HS-5 (cell line): ENCODE data around the gene NAV3.

Experiments used
- DNase-seq: peaks from one replicate; pipeline ENCODE4 v3.0.0-alpha.2; 2012; ENCODE audit warnings: low read depth

The NAV3 gene

DNA sequence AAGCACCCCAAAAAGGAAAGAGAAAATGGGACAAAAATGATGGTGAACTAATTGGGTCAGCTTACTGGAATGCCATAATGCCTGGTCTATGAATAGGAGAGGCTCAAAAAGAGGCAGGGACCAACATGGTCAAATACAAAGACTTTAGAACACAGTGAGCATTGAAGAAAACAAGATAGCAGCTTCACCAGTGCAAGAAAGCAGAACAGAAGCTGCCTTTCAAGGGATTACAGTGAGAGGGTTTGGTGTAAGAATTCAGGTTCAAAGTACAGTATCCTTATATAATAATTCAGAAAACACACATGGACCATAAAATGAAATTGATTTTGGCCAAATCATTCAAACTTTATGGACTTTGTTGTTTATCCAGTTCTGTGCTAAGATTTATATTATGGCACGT is 162.1 kb downstream of the NAV3 start:
- no peak for DNase-seq

DNA sequence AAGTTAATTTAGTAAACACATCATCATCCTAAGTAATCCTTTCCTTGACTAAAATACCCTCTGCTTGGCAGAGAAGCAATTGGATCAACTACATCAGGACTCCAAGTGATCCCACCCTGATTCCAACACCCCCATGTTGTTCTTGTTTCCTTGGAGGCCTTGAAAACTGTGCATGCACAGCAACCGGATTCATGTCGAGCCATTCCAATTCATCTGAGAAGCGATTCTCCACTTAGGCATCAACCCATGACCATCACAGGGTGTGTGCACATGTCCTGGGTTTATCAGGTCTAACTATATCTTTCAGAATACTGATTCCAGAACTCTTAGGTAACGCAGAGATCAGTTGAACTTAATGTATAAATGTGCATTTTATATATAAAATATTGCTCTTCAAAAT is 163.0 kb downstream of the NAV3 start:
- DNase-seq: no peak

DNA sequence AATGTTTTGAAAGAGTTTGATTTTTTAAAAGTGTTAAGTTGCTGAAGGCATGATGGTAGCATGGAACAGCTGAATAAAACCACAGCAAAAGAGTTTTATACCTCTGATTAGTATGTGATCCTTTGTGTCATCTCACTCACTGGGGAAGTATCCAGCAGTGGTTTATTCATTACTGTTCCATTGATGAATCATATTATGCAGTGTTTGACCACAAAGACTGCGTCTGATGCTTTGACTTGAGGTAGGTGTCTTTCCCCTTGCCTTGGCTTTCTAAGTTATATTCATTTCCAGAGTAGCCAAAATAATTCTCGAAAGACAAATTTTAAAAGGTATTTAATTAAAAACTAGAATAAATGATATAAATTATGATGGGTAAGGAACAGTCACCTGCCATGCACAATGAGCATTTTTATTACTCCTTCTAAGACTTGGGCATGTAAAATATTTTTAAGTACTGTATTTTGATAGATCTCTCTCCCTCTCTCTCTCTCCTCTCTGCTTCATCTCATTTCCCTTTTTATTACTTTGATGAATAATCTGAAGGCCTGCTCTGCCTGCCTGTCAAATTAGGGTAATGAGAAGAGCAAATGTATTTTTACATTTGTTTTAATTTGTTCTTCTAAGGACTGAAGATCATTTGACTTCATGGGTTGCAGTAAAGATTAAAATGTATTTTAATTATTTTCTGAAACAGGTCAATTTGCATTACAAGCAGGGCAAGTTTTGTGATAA is 164.9 kb downstream of the NAV3 start:
- peak; percentile 89 for DNase-seq

DNA sequence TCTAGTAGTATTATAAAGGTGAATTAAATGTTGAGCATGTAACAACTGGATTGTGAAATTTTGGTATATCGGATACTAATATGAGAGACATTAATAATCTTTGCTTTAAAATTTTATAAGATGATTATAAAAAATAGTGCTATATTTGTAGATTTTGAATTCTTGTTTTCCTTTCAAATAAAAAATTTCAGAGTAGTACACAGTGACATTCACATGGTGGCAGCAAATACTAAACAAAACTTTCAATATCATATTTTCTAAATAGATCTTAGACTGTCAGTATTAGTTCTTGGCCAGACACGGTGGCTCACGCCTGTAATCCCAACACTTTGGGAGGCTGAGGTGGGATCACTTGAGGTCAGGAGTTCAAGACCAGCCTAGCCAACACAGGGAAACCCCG is 166.0 kb downstream of the NAV3 start:
- DNase-seq: no peak

DNA sequence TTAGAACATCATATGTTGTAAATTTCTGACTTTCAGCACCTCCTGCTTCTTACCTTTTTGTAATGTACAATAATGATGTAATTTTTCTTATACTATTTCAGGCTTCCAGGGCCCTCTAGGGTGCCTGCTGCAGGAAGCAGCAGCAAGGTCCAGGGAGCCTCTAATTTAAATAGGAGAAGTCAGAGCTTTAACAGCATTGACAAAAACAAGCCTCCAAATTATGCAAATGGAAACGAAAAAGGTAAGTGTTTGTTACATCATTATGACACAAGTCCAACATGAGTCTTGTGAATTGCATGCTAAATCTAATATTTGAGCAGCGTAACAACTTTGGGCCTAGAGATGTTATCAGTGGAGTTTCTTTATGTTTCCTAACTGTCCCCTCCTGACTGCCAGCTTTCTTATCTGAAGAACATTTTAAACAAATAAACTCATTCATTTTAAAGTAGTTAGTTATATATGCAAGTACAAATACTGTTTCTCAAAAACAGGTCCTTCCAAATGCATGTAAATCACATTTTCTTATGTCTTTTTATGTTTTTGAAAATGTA is 167.6 kb downstream of the NAV3 start:
- no peak for DNase-seq

DNA sequence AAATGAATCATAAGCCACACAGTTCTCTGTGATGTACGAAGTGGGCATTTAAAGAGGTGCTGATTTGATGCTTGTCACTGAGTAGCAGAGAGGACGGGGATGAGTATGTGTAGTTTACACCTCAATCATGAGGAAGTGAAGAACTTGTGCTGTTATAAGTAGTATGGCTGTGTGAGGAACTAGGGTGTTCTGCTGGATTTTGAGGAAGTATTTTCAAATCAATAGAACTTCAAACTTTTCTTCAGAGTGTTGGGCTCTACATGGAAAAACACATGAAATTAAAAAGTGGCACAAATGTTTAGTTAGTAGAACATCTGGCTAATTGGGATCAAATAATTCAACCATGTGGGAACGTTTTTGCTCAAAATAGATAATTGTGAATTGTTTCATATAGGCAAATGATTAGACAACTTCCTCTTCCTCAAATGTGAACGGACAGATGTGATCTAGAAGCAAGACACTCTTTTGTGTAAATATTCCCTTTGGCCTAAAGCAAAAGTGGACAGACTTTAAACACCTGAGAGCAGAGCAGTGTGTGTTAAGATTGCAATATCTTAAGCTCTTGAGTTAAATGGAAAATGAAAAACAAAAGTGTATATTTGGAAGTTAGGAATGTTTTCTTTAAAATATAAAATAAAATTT is 168.5 kb downstream of the NAV3 start:
- no peak for DNase-seq

DNA sequence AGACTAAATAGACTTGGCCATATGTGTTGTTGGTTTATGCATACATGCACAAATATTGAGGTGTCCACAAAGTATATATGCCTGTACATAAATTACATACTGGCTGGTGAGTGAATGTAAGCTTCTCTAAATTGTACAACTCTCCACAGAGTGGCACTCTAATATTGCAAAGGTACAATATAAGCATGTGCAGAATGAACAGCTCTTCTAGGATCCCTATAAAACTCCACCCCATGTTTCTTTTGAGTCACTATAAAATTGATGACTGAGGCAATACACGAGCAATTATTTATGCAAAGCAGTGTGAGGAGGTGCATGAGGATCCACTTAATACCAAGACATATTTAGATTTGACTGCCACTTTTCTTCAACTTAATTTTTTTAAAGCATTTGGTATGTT is 172.2 kb downstream of the NAV3 start:
- no peak for DNase-seq

DNA sequence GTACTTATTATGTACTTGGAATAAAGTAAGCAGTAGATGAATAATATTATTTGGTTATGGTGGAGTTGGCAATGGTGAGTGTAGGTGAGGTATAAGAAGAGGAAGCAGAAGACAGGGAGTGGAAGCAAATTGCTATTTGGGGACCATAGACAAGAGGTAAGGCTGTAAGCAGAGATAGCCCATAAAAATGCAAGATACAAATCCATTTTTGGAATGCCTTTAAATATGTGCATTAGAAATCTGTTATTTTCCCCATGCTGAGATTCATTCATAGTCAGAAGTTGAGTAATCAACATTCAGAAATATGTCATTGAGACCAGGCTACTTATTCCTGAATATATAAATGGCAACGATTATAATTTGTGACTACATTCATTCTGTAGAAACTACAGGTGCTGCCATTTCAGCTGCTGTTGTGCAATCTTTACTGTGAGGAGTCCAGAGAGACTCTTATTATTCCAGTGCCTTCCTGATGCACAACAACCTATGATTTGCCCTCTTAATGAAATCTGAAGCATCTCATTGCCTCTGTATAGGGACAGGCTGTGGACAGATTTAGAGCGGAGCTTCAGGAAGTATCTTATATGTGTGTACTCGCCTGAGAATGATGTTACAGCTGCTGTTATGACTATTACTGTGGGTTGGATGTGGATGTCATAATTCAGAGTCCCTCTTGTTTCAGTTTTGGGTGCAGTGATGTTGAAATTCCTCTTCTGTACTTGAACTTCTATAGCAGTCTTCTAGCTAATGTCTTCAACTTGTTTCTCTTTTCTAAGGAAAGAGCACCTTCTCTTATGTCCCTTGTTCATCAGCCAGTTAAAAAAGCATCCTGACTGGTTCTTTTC is 173.8 kb downstream of the NAV3 start:
- no peak for DNase-seq

DNA sequence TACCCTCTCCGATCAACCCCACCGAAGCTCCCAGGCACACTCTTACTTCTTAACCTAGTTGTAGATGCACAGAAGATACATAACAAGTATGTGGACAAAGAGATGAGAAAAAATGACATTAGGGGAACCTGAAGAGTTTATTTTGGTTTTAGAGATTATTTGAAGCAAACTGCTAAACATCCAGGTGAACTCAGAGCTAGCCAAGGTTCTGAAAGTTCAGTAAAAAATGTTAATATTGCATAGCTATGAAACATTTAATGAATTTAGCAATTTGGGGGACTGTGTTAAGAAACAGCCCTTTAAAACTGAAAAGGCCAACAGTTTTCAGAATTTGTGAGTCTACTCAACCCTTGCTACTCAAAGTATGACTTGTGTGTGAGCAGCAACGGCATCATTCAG is 174.4 kb downstream of the NAV3 start:
- no peak for DNase-seq

DNA sequence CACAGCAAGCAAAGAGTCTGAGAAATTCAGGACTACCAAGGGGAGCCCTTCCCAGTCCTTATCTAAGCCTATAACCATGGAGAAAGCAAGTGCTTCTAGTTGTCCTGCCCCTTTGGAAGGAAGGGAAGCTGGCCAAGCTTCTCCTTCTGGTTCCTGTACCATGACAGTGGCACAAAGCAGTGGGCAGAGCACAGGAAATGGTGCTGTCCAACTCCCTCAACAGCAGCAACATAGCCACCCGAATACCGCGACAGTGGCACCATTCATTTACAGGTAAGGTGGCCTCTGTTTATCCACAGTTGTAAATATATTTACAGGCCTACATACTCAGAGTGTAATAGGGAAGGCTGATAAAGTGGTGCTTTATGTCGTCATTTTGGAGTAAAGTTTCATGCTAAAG is 176.5 kb downstream of the NAV3 start:
- no peak for DNase-seq

DNA sequence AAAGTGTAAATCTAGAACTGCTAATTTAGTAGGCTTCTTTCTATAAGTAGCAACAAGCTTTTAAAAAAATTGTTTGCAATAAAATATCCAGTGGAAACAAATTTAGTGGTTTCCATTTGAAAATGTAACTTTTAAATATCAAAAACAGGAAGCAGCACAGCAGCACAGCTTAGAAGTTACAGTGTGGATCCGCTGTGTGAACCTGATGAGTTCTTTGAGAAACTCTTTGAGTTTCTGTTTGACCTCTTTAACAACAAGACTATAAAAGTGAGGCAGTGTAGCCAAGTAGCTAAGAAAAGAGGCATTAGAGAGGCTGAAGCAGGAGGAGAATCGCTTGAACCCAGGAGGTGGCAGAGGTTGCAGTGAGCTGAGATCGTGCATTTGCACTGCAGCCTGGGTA is 178.3 kb downstream of the NAV3 start:
- DNase-seq: no peak

DNA sequence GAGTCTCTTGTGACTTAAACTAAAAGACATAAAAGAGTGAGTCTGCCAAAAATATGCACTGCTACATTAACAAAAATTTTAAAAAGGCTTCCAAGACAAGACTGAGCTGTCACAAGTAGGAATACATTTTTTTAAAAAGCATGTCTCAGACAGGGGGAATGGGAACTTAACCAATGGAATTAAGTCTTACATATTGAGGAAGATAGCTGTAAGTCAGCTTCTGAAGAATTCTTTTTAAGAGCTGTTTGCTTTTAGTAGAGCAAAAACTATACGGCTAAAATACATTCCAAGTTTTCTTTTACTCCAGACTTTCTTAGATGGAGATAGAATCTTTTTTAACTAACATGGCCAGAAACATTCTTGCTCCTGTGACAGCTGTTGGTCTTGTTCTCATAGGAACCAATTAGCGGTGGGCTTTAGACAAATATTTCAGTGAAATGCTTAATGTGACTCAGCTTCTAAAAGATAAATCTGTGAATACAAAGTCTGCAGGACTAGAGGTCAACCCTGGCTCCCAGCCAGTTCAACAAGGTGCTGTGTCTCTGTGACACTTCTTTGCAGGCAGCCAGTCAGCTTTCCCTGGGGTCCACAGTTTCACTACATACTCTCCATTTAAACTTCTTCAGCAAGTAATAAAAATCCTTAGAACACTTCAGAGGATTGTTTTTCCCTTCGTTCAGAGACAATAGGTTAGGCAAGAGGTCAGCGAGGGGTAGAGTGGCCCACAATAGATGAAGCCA is 187.6 kb downstream of the NAV3 start:
- no peak for DNase-seq

DNA sequence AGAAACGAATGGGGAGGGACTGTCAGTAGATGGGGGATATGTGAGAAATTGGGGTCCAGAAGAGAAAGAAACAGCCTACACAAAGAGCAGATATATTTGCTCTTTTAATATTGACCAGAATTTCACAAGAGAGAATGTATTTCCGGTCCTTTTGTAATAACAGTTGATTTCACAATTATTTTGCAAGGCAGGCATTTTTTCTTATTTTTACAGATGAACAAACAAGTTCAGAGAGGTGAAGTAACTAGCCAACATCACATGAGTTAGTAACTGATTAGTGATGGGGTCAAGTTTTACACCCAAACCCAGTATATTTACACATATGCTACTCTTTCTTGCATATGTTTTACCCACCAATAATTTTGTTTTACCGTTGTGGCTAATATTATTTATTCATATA is 188.2 kb downstream of the NAV3 start:
- DNase-seq: no peak

DNA sequence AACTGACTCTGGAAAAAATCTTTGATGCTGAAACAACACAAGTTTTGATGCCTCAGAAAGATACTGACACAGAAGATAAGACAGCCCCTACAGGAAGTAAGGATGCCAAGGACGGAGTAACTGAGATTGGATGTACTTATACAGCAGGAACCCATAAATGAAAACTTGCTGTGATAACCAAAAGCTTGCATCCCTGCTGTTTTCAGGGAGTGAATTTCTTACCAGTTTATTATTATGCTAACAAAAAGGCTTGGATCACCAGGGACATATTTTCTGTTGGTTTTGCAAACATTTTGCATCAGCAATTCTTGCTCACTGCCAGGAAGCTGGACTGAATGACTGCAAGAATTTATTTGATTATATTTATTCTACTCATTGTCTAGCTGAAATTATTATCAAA is 197.7 kb downstream of the NAV3 start:
- no peak for DNase-seq

DNA sequence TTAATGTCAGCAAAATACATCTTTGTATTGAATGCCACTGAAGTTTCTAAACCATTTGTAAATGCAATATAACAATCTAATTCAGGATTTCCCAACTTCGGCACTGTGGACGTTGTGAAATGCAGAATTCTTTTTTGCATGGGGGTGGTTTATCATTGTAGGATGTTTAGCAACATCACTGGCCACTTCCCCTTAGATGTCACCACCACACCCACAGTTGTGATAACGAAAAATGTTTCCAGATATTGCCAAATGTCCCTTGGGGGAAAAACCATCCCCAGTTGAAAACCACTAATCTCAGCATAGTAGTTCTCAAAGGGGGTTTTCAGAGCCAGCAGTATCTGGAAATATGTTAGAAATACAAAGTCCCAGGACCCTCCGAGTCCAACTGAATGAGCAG is 203.3 kb downstream of the NAV3 start:
- no peak for DNase-seq

DNA sequence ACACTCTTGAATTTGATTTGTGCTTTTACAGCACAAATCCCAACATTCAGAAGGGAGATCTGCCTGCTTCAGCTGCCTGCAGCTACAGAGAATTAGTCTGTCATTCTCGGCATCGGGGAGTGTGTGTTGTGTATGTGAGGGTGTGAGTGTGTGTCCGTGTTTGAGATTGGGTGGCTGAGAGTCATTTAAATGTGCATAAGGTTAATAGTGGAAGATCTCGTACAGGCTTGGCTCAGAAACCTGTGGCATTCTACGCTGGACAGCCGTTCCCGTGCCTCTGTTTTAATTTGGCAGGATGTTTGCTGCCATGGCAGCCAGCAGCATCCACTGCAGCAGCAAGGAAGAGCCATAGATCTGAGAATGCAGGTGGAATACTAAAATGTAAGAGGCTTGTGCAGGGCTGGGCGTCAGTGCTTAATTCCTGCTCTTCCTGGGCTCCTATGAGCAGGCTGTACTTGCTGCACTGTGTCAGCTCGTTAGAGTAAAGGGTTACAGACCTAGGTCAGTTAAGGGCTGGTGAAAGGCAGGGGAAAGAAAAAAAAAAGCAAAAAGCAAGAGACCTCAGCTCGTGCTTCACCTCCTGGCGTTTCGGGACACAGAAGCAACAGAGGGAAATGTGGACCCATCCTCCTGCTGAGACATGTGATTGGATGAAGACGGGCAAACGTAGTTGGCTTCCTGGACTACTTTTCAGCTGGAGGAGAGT is 205.4 kb downstream of the NAV3 start:
- no peak for DNase-seq

DNA sequence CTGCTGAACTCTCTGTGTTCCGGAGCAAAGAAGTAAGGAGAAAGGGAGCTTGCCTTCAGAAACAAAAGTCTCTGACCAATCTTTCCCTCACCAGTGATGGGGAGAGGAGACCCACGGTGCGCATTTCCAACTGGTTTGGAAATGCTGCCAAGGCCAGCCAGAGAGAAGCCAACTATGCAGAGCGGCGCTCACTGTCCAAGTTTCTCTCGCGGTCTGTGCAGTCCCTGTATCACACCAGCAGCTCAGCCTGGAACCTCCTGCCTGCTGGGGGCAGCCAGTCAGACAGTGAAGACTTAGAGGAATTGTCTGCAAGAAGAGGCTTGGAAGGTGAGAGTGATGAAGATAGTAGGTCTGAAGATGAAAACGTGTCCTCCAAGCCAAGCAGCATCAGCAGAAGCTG is 206.2 kb downstream of the NAV3 start:
- DNase-seq: no peak

DNA sequence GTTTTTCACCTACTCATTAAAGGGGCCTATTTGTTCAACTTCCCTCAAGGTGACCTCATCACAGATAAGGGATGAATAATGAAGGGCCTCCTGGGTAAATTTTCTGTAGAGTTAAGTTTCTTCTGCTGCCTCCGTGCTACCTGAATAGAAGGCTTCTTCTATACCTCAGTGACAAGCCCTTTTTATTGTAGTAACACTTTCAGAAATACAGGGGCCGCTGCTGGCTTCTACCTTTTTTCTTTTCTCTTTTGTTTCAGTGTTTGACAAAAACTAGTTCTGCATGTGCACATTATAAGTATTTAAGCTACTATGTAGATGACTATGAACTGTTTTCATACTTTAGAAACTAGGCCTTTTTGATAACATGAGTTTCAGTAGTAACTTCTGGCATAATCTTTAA is 207.0 kb downstream of the NAV3 start:
- no peak for DNase-seq

DNA sequence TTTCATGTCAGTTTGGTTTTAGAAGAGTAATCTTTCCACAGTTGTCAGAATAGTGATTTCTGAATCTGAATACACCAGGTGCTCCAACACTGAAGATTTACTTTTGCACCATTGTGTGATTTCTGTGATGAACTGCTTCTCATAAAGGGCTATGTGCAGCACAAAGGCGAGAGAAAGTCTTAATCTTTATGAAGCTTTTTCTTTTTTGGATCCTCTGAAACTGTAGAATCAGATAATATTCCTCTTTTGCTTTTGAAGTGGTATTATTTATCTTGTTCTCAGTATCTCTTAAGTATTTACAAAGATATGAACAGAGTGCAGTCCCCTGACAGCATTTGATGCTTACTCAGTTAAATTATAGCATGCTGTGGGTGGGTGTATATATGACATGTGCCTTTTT is 207.8 kb downstream of the NAV3 start:
- DNase-seq: no peak

DNA sequence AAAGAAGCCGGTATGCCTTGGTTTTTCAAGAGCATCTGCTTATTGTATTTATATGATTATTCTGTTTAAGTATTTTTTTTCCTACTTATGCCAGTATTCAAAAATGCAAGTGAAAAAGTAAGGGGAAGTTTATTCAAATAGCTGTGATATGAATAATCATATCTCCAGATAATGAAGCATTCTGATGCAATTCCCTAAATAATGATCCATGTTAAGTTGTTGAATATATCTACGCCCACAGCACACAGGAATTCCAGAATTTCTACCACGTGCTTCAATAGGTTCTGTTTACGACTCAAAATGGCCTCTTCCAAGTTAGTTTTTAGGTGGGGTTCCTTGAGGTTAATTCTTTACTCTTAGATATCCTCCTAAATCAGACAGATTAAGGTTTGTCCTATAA is 208.3 kb downstream of the NAV3 start:
- DNase-seq: no peak

DNA sequence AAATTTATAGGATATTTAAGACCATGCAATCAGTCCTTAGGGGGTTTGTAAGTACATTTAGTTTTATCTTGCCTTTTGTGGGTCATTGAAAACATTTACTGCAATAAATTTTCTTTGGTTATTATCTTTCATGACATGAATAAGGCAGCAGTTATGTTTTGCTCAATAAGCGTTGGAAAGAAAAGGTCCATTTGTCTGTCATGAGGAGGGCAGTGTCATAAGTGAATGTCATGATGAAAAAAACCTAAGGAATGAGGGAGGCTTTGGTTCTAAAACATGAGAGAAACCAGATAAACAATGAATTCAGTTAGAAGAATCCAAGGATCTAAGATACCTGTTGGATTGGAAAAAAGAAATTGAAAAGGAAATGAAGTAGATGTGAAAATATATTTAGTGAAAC is 209.4 kb downstream of the NAV3 start:
- DNase-seq: no peak

DNA sequence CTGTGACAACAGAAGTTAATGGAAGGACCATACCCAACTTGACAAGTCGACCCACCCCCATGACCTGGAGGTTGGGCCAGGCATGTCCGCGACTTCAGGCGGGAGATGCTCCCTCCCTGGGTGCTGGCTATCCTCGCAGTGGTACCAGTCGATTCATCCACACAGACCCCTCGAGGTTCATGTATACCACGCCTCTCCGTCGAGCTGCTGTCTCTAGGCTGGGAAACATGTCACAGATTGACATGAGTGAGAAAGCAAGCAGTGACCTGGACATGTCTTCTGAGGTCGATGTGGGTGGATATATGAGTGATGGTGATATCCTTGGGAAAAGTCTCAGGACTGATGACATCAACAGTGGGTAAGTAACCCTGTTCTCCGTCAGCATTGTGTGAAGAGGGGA is 220.1 kb downstream of the NAV3 start:
- DNase-seq: no peak
